ENCODE results near the gene ZNF169.
"Not testable (repeated sequence)": the region's sequence is repeated elsewhere in the genome, so short reads cannot be mapped to it uniquely, and the experiment has no call there.

DNA sequence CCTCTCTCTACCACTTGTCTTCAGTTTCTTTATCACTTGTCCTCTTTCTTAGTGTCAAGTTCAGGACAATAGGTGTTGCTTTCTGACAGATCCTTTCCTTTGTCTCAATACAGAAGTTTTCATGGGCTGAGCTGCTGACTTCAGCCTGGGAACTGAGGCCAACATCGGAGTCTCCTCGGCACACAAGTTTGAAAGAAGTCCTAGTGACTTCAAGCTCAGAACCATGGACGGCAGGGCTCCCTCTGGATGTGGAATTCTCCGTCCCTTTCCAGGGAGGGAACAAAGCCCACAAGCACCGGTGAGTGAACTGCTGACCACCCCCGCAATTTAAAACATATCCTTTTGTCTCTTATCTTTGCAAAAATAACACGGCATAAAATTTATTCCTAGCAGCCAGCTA, 79.6 kb downstream of the ZNF169 start:
- TF ChIP-seq, protein P1, sequence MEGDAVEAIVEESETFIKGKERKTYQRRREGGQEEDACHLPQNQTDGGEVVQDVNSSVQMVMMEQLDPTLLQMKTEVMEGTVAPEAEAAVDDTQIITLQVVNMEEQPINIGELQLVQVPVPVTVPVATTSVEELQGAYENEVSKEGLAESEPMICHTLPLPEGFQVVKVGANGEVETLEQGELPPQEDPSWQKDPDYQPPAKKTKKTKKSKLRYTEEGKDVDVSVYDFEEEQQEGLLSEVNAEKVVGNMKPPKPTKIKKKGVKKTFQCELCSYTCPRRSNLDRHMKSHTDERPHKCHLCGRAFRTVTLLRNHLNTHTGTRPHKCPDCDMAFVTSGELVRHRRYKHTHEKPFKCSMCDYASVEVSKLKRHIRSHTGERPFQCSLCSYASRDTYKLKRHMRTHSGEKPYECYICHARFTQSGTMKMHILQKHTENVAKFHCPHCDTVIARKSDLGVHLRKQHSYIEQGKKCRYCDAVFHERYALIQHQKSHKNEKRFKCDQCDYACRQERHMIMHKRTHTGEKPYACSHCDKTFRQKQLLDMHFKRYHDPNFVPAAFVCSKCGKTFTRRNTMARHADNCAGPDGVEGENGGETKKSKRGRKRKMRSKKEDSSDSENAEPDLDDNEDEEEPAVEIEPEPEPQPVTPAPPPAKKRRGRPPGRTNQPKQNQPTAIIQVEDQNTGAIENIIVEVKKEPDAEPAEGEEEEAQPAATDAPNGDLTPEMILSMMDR (IDR thresholded peaks at IDR 0.05), result not testable (repeated sequence)
- not testable (repeated sequence) for TF ChIP-seq POLR2AphosphoS5 (IDR thresholded peaks at IDR 0.05); POLR2A (IDR thresholded peaks at IDR 0.05); EP300 (IDR thresholded peaks at IDR 0.05; ENCODE audit: low read depth)
